MM.1S (cell line): ENCODE measurements around the gene ELFN1.

Source experiments
- DNase-seq: peaks from one replicate; pipeline ENCODE4 v3.0.0-alpha.2; 2015
- H2AFZ ChIP-seq: fragments of 300-600 bp; sonication (generic); 2 replicates; pipeline ENCODE4 v1.6.0; 2016; ENCODE audit warnings: antibody characterized with exemption, low read length
- H3F3A ChIP-seq: fragments of 300-600 bp; sonication (generic); 2 replicates; pipeline ENCODE4 v1.6.1; 2016; ENCODE audit warnings: mild to moderate bottlenecking, antibody characterized with exemption, low read length, moderate library complexity, mixed read lengths; ENCODE audit not compliant: insufficient read depth
- H3K27ac ChIP-seq: fragments of 300-600 bp; sonication (generic); 2 replicates; pipeline ENCODE4 v1.5.1; 2016; ENCODE audit warnings: mild to moderate bottlenecking, low read length
- H3K27me3 ChIP-seq: fragments of 300-600 bp; sonication (generic); replicated peaks from 2 replicates; pipeline ENCODE4 v1.6.0; 2016; ENCODE audit warnings: low read length; ENCODE audit not compliant: insufficient read depth
- H3K36me3 ChIP-seq: fragments of 300-600 bp; sonication (generic); replicated peaks from 2 replicates; pipeline ENCODE4 v1.6.1; 2016; ENCODE audit warnings: mild to moderate bottlenecking, low read length, mixed read lengths; ENCODE audit not compliant: insufficient read depth
- H3K4me1 ChIP-seq: fragments of 300-600 bp; sonication (generic); 2 replicates; pipeline ENCODE4 v1.6.1; 2016; ENCODE audit warnings: low read length, mixed read lengths
- H3K4me2 ChIP-seq: fragments of 300-600 bp; sonication (generic); 2 replicates; pipeline ENCODE4 v1.6.0; 2016; ENCODE audit warnings: low read depth, low read length
- H3K4me3 ChIP-seq: fragments of 300-600 bp; sonication (generic); 2 replicates; pipeline ENCODE4 v1.5.1; 2016; ENCODE audit warnings: low read length, mixed read lengths
- H3K79me2 ChIP-seq: fragments of 300-600 bp; sonication (generic); 2 replicates; pipeline ENCODE4 v1.6.1; 2016; ENCODE audit warnings: mixed run types, low read length, mixed read lengths
- H3K9ac ChIP-seq: fragments of 300-600 bp; sonication (generic); 2 replicates; pipeline ENCODE4 v1.6.1; 2016; ENCODE audit warnings: low read length, mixed read lengths
- H3K9me2 ChIP-seq: fragments of 300-600 bp; sonication (generic); replicated peaks from 2 replicates; pipeline ENCODE4 v1.6.1; 2016; ENCODE audit warnings: mild to moderate bottlenecking, low read length, mixed read lengths; ENCODE audit not compliant: insufficient read depth
- H3K9me3 ChIP-seq: fragments of 300-600 bp; sonication (generic); replicated peaks from 2 replicates; pipeline ENCODE4 v1.6.1; 2016; ENCODE audit warnings: mild to moderate bottlenecking, low read length, mixed read lengths; ENCODE audit not compliant: insufficient read depth
- H4K20me1 ChIP-seq: fragments of 300-600 bp; sonication (generic); 2 replicates; pipeline ENCODE4 v1.6.1; 2016; ENCODE audit warnings: mild to moderate bottlenecking, low read length, moderate library complexity, mixed read lengths; ENCODE audit not compliant: insufficient read depth
- CTCF ChIP-seq: fragments of 300-600 bp; sonication (generic); IDR thresholded peaks from 2 replicates; pipeline ENCODE4 v1.5.1; 2016; ENCODE audit warnings: antibody characterized with exemption, low read length, mixed read lengths
- EZH2 ChIP-seq: fragments of 300-600 bp; sonication (generic); optimal IDR thresholded peaks from 2 replicates; pipeline ENCODE3; 2017; ENCODE audit warnings: low read depth, mild to moderate bottlenecking, antibody characterized with exemption, low read length, mixed read lengths
- EZH2phosphoT487 ChIP-seq: fragments of 300-600 bp; sonication (generic); IDR thresholded peaks from 2 replicates; pipeline ENCODE4 v1.6.1; 2018; ENCODE audit warnings: antibody characterized with exemption, low read length

The ELFN1 gene

GRCh38 chr7:1693419-1693990 is 23.4 kb downstream of the ELFN1 start:
- no peaks in the 10 kb centered on the region for H3K9me2 ChIP-seq
- H3F3A ChIP-seq, result no peaks in the 10 kb centered on the region
- H3K4me3 ChIP-seq, result no peak overlapping the region
- no peak overlapping the region for H3K27ac ChIP-seq
- no peak overlapping the region for H2AFZ ChIP-seq
- H4K20me1 ChIP-seq, result no peaks in the 10 kb centered on the region
- no peak overlapping the region for H3K4me2 ChIP-seq
- no peak for TF ChIP-seq CTCF
- no peaks in the 10 kb centered on the region for H3K4me1 ChIP-seq
- no peak overlapping the region for H3K9ac ChIP-seq
- no peaks in the 10 kb centered on the region for H3K36me3 ChIP-seq
- peaks cover 68% of the 10 kb centered on the region for H3K27me3 ChIP-seq
- H3K9me3 ChIP-seq, result no peaks in the 10 kb centered on the region
- no peaks in the 10 kb centered on the region for H3K79me2 ChIP-seq
- no peak for DNase-seq

- no peaks in the 10 kb centered on the region for H3K36me3 ChIP-seq
- H3F3A ChIP-seq, result no peaks in the 10 kb centered on the region
- no peak overlapping the region for H3K4me2 ChIP-seq
- H3K9ac ChIP-seq, result no peak overlapping the region
- no peak for DNase-seq
- H3K4me3 ChIP-seq, result no peak overlapping the region
- no peaks in the 10 kb centered on the region for H3K79me2 ChIP-seq
- no peaks in the 10 kb centered on the region for H3K9me3 ChIP-seq
- no peaks in the 10 kb centered on the region for H3K4me1 ChIP-seq
- no peaks in the 10 kb centered on the region for H3K9me2 ChIP-seq
- no peak overlapping the region for H3K27ac ChIP-seq
- no peaks in the 10 kb centered on the region for H4K20me1 ChIP-seq
- H2AFZ ChIP-seq, result no peak overlapping the region
- peaks cover 73% of the 10 kb centered on the region for H3K27me3 ChIP-seq
- no peak for TF ChIP-seq EZH2
- no peak for TF ChIP-seq CTCF
- TF ChIP-seq EZH2phosphoT487, result no peak
These were observed 24.0 kb downstream of the ELFN1 start for GRCh38 chr7:1693991-1694524.

- H3K9ac ChIP-seq, result no peak overlapping the region
- H3K79me2 ChIP-seq, result no peaks in the 10 kb centered on the region
- no peak overlapping the region for H3K27ac ChIP-seq
- no peak overlapping the region for H3K4me3 ChIP-seq
- H3K9me2 ChIP-seq, result no peaks in the 10 kb centered on the region
- no peaks in the 10 kb centered on the region for H3K9me3 ChIP-seq
- H4K20me1 ChIP-seq, result no peaks in the 10 kb centered on the region
- DNase-seq, result no peak
- TF ChIP-seq EZH2, result no peak
- no peak for TF ChIP-seq CTCF
- no peak for TF ChIP-seq EZH2phosphoT487
- peaks cover 81% of the 10 kb centered on the region for H3K27me3 ChIP-seq
- no peaks in the 10 kb centered on the region for H3K36me3 ChIP-seq
- H3K4me2 ChIP-seq, result no peak overlapping the region
- no peaks in the 10 kb centered on the region for H3K4me1 ChIP-seq
- H2AFZ ChIP-seq, result no peak overlapping the region
- H3F3A ChIP-seq, result no peaks in the 10 kb centered on the region
These were observed 24.8 kb downstream of the ELFN1 start for GRCh38 chr7:1694611-1695511.
